Measurements from ENCODE around the gene CDHR3. TPM values are rescaled to one million over a fixed set of nuclear protein-coding genes. Genes with fewer than 3 reads are reported as not detected.

The CDHR3 gene
- polyA plus RNA-seq, 4 donors = 4.1 to 24.1 (median 5.4) TPM

DNA sequence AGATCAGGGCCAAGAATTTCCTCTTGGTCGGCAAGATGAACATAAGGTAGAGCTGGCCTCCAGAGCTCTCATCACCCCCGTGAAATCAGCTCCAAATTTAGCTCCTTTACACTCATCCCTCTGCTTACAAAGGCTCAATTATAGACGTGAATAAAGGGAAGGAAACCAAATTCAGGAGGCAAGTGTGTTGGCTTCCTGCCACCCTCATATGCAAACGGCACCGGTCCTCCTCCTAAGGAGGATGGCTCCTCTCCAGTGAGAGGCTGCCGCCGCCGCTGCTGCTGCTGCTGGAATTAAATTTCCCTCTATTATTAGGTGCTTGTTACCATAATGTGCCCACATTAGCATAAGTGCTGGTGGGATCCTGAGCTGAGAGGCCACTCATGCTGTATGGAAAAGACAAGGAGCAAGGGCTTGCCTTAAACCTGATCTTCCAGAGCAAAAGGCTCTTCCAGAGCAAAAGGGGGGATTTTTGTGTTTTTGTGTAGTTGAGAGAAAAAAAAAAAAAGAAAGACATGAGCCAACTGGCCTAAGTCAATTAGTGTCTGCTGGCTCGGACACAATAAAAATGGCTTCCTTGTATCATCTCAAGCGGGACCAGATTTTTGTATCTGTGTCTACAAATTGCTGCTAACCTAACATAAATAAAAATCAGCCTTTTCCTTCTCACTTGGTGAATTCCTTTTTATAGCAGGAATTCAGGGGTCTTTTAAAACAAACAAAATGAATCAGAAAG is 68.4 kb downstream of the CDHR3 start:
- Histone ChIP-seq H3K9me3 (ENCODE audit: control insufficient read depth in 2 of 2, insufficient read depth in 1 of 2, low read depth in 1 of 2, low read length in 1 of 2) (no peaks in the 10 kb centered on the region), H3K4me1 (ENCODE audit: control insufficient read depth in 3 of 3, insufficient read depth in 2 of 3, low read depth in 1 of 3, low read length in 2 of 3) (no peaks in the 10 kb centered on the region), H3K27me3 (ENCODE audit: control insufficient read depth in 3 of 3, insufficient read depth in 3 of 3, low read length in 3 of 3) (no peaks in the 10 kb centered on the region), H3K36me3 (ENCODE audit: control insufficient read depth in 3 of 3, insufficient read depth in 2 of 3, low read depth in 1 of 3, low read length in 3 of 3) (no peaks in the 10 kb centered on the region), H3K4me3 (ENCODE audit: low read depth in 1 of 3, low read length in 3 of 3) (no peak overlapping the region), H3K27ac (ENCODE audit: low read depth in 1 of 3, low read length in 2 of 3) (no peak overlapping the region)
- FAIRE-seq (no peak), DNase-seq (peak in 1 of 2 donors; percentile 18)
- 47 to 79% (median 68%) methylated on average over 10 of the region's 10 CpGs for WGBS, 3 donors

GRCh38 chr7:106032295-106032694 is 69.2 kb downstream of the CDHR3 start:
- H3K9me3 ChIP-seq (ENCODE audit: control insufficient read depth in 2 of 2, insufficient read depth in 1 of 2, low read depth in 1 of 2, low read length in 1 of 2) = no peaks in the 10 kb centered on the region
- H3K27ac ChIP-seq (ENCODE audit: low read depth in 1 of 3, low read length in 2 of 3) = no peak overlapping the region
- H3K27me3 ChIP-seq (ENCODE audit: control insufficient read depth in 3 of 3, insufficient read depth in 3 of 3, low read length in 3 of 3) = no peaks in the 10 kb centered on the region
- DNase-seq (no peak), FAIRE-seq (no peak)
- H3K4me1 ChIP-seq (ENCODE audit: control insufficient read depth in 3 of 3, insufficient read depth in 2 of 3, low read depth in 1 of 3, low read length in 2 of 3) = no peaks in the 10 kb centered on the region
- no peaks in the 10 kb centered on the region for H3K36me3 ChIP-seq (ENCODE audit: control insufficient read depth in 3 of 3, insufficient read depth in 2 of 3, low read depth in 1 of 3, low read length in 3 of 3)
- H3K4me3 ChIP-seq (ENCODE audit: low read depth in 1 of 3, low read length in 3 of 3) = no peak overlapping the region
- WGBS, 3 donors = 88 to 96% (median 96%) methylated on average over 3 of the region's 3 CpGs

GRCh38 chr7:106033735-106034134 is 70.7 kb downstream of the CDHR3 start:
- no peaks in the 10 kb centered on the region for H3K36me3 ChIP-seq (ENCODE audit: control insufficient read depth in 3 of 3, insufficient read depth in 2 of 3, low read depth in 1 of 3, low read length in 3 of 3)
- H3K4me1 ChIP-seq (ENCODE audit: control insufficient read depth in 3 of 3, insufficient read depth in 2 of 3, low read depth in 1 of 3, low read length in 2 of 3) = no peaks in the 10 kb centered on the region
- DNase-seq (no peak), FAIRE-seq (no peak)
- no peaks in the 10 kb centered on the region for H3K27me3 ChIP-seq (ENCODE audit: control insufficient read depth in 3 of 3, insufficient read depth in 3 of 3, low read length in 3 of 3)
- H3K27ac ChIP-seq (ENCODE audit: low read depth in 1 of 3, low read length in 2 of 3) = no peak overlapping the region
- H3K9me3 ChIP-seq (ENCODE audit: control insufficient read depth in 2 of 2, insufficient read depth in 1 of 2, low read depth in 1 of 2, low read length in 1 of 2) = no peaks in the 10 kb centered on the region
- no peak overlapping the region for H3K4me3 ChIP-seq (ENCODE audit: low read depth in 1 of 3, low read length in 3 of 3)

DNA sequence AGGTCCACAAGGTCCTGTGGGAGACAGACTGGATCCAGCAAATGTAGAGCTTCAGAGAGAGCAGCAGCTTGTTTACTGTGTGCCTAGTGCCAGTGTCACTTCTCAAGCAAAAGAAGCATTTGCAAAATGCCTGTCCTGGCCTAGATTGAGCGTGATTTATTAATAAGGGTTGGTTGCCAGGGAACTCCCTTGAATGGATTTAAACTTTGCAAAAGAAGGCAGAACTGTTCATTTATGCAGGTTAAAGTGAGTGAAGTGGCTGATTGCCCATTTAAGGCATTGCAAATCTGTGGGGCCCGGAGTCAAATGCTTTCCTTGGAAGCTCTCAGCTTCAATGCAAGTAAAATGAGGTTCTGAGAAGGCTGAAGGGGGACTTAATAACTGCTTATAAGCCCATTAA is 71.3 kb downstream of the CDHR3 start:
- Histone ChIP-seq H3K4me3 (ENCODE audit: low read depth in 1 of 3, low read length in 3 of 3) (no peak overlapping the region), H3K36me3 (ENCODE audit: control insufficient read depth in 3 of 3, insufficient read depth in 2 of 3, low read depth in 1 of 3, low read length in 3 of 3) (no peaks in the 10 kb centered on the region), H3K27ac (ENCODE audit: low read depth in 1 of 3, low read length in 2 of 3) (no peak overlapping the region), H3K9me3 (ENCODE audit: control insufficient read depth in 2 of 2, insufficient read depth in 1 of 2, low read depth in 1 of 2, low read length in 1 of 2) (no peaks in the 10 kb centered on the region), H3K27me3 (ENCODE audit: control insufficient read depth in 3 of 3, insufficient read depth in 3 of 3, low read length in 3 of 3) (no peaks in the 10 kb centered on the region), H3K4me1 (ENCODE audit: control insufficient read depth in 3 of 3, insufficient read depth in 2 of 3, low read depth in 1 of 3, low read length in 2 of 3) (no peaks in the 10 kb centered on the region)
- DNase-seq = no peak
- FAIRE-seq = no peak
- WGBS, 3 donors = 94 to 96% (median 95%) methylated on average over 2 of the region's 2 CpGs

- DNase-seq (no peak), FAIRE-seq (no peak)
- no peaks in the 10 kb centered on the region for H3K36me3 ChIP-seq (ENCODE audit: control insufficient read depth in 3 of 3, insufficient read depth in 2 of 3, low read depth in 1 of 3, low read length in 3 of 3)
- H3K4me3 ChIP-seq (ENCODE audit: low read depth in 1 of 3, low read length in 3 of 3) = no peak overlapping the region
- 90 to 92% (median 91%) methylated on average over 8 of the region's 8 CpGs for WGBS, 3 donors
- no peaks in the 10 kb centered on the region for H3K27me3 ChIP-seq (ENCODE audit: control insufficient read depth in 3 of 3, insufficient read depth in 3 of 3, low read length in 3 of 3)
- H3K27ac ChIP-seq (ENCODE audit: low read depth in 1 of 3, low read length in 2 of 3) = no peak overlapping the region
- H3K4me1 ChIP-seq (ENCODE audit: control insufficient read depth in 3 of 3, insufficient read depth in 2 of 3, low read depth in 1 of 3, low read length in 2 of 3) = no peaks in the 10 kb centered on the region
- no peaks in the 10 kb centered on the region for H3K9me3 ChIP-seq (ENCODE audit: control insufficient read depth in 2 of 2, insufficient read depth in 1 of 2, low read depth in 1 of 2, low read length in 1 of 2)
Measured at GRCh38 chr7:106035568-106035967, 72.5 kb downstream of the CDHR3 start.

- DNase-seq (no peak), FAIRE-seq (no peak)
- no peaks in the 10 kb centered on the region for H3K27me3 ChIP-seq (ENCODE audit: control insufficient read depth in 3 of 3, insufficient read depth in 3 of 3, low read length in 3 of 3)
- H3K4me1 ChIP-seq (ENCODE audit: control insufficient read depth in 3 of 3, insufficient read depth in 2 of 3, low read depth in 1 of 3, low read length in 2 of 3) = no peaks in the 10 kb centered on the region
- no peak overlapping the region for H3K4me3 ChIP-seq (ENCODE audit: low read depth in 1 of 3, low read length in 3 of 3)
- H3K9me3 ChIP-seq (ENCODE audit: control insufficient read depth in 2 of 2, insufficient read depth in 1 of 2, low read depth in 1 of 2, low read length in 1 of 2) = no peaks in the 10 kb centered on the region
- H3K27ac ChIP-seq (ENCODE audit: low read depth in 1 of 3, low read length in 2 of 3) = no peak overlapping the region
- whole genome bisulfite sequencing, 3 donors = 68 to 92% (median 88%) methylated on average over 6 of the region's 6 CpGs
- no peaks in the 10 kb centered on the region for H3K36me3 ChIP-seq (ENCODE audit: control insufficient read depth in 3 of 3, insufficient read depth in 2 of 3, low read depth in 1 of 3, low read length in 3 of 3)
Measured at GRCh38 chr7:106036004-106036403, 72.9 kb downstream of the CDHR3 start.

- no peak overlapping the region for H3K27ac ChIP-seq (ENCODE audit: low read depth in 1 of 3, low read length in 2 of 3)
- no peaks in the 10 kb centered on the region for H3K9me3 ChIP-seq (ENCODE audit: control insufficient read depth in 2 of 2, insufficient read depth in 1 of 2, low read depth in 1 of 2, low read length in 1 of 2)
- H3K36me3 ChIP-seq (ENCODE audit: control insufficient read depth in 3 of 3, insufficient read depth in 2 of 3, low read depth in 1 of 3, low read length in 3 of 3) = no peaks in the 10 kb centered on the region
- WGBS, 3 donors = 60 to 78% (median 65%) methylated on average over 7 of the region's 7 CpGs
- H3K27me3 ChIP-seq (ENCODE audit: control insufficient read depth in 3 of 3, insufficient read depth in 3 of 3, low read length in 3 of 3) = no peaks in the 10 kb centered on the region
- H3K4me3 ChIP-seq (ENCODE audit: low read depth in 1 of 3, low read length in 3 of 3) = no peak overlapping the region
- FAIRE-seq = no peak
- no peak for DNase-seq
- H3K4me1 ChIP-seq (ENCODE audit: control insufficient read depth in 3 of 3, insufficient read depth in 2 of 3, low read depth in 1 of 3, low read length in 2 of 3) = peaks cover 0 to 4% (median 0%) of the 10 kb centered on the region in 3 donors
Measured at GRCh38 chr7:106037489-106038176, 74.6 kb downstream of the CDHR3 start.

DNA sequence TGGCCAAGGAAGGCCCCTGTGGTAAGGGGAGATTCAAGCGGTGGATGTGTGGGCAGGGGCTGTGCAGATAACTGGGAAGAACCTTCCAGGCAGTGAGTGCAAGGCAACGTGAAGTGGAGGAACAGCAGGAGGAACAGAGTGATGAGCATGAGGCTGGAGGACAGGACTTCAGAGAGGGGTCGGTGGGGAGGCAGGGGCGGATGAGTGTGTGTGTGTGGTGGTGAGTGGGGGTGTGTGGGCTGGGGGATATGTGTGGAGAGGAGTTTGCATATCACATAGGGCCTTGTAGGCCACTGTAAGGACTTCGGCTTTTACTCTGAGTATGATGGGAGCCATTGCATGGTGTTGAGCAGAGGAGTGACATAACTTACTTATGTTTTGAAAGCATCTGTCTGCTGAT is 75.2 kb downstream of the CDHR3 start:
- WGBS, 3 donors = 86 to 93% (median 93%) methylated on average over 5 of the region's 5 CpGs
- Histone ChIP-seq H3K36me3 (ENCODE audit: control insufficient read depth in 3 of 3, insufficient read depth in 2 of 3, low read depth in 1 of 3, low read length in 3 of 3) (no peaks in the 10 kb centered on the region), H3K4me3 (ENCODE audit: low read depth in 1 of 3, low read length in 3 of 3) (no peak overlapping the region), H3K9me3 (ENCODE audit: control insufficient read depth in 2 of 2, insufficient read depth in 1 of 2, low read depth in 1 of 2, low read length in 1 of 2) (no peaks in the 10 kb centered on the region), H3K27ac (ENCODE audit: low read depth in 1 of 3, low read length in 2 of 3) (no peak overlapping the region), H3K27me3 (ENCODE audit: control insufficient read depth in 3 of 3, insufficient read depth in 3 of 3, low read length in 3 of 3) (no peaks in the 10 kb centered on the region), H3K4me1 (ENCODE audit: control insufficient read depth in 3 of 3, insufficient read depth in 2 of 3, low read depth in 1 of 3, low read length in 2 of 3) (peaks cover 0 to 4% (median 0%) of the 10 kb centered on the region in 3 donors)
- FAIRE-seq = no peak
- no peak for DNase-seq

All from small intestine (tissue), 7 donors.